ENCODE measurements around the gene OR2S2.

OR2S2 gene

GRCh38 chr9:35958104-35958837 is at the start of gene OR2S2:
Gene OR2S2, minus strand, starts transcription at chr9:35958154. Its CDS starts 56 bp downstream, at chr9:35958098.
- TF ChIP-seq CTCF (IDR thresholded peaks at IDR 0.05): no peak

GRCh38 chr9:36007316-36007708 is 49.4 kb upstream of the OR2S2 start:
- TF ChIP-seq CTCF (IDR thresholded peaks at IDR 0.05): no peak

GRCh38 chr9:36006549-36007315 is 48.8 kb upstream of the OR2S2 start:
- TF ChIP-seq CTCF (IDR thresholded peaks at IDR 0.05): no peak

- no peak for TF ChIP-seq CTCF (IDR thresholded peaks at IDR 0.05)
Measured at GRCh38 chr9:36005891-36006290, 47.9 kb upstream of the OR2S2 start.

- no peak for TF ChIP-seq CTCF (IDR thresholded peaks at IDR 0.05)
Measured at GRCh38 chr9:35998333-35998732, 40.4 kb upstream of the OR2S2 start.

GRCh38 chr9:35996358-35996970 is 38.5 kb upstream of the OR2S2 start:
- TF ChIP-seq CTCF (IDR thresholded peaks at IDR 0.05): no peak

- TF ChIP-seq CTCF (IDR thresholded peaks at IDR 0.05): no peak
Measured at GRCh38 chr9:35994959-35995358, 37.0 kb upstream of the OR2S2 start.

All from LNCAP (cell line).